IPS-20b (cell line): ENCODE results near the gene ALPG.
"Not testable (repeated sequence)": the region's sequence is repeated elsewhere in the genome, so short reads cannot be mapped to it uniquely, and the experiment has no call there.

Experiments
- H3K27ac ChIP-seq: one replicate; pipeline ENCODE4 v1.5.1; 2013; ENCODE audit warnings: low read length
- H3K27me3 ChIP-seq: 2 replicates; pipeline ENCODE4 v1.6.1; 2013; ENCODE audit warnings: mild to moderate bottlenecking, low read length, inconsistent platforms; ENCODE audit not compliant: insufficient read depth
- H3K36me3 ChIP-seq: 2 replicates; pipeline ENCODE4 v1.6.1; 2013; ENCODE audit warnings: low read depth, mild to moderate bottlenecking, inconsistent platforms, low read length, moderate library complexity; ENCODE audit not compliant: insufficient read depth
- H3K4me1 ChIP-seq: 2 replicates; pipeline ENCODE4 v1.6.1; 2013; ENCODE audit warnings: mild to moderate bottlenecking, control low read depth, inconsistent platforms, low read length, moderate library complexity; ENCODE audit not compliant: insufficient read depth
- H3K4me3 ChIP-seq: 2 replicates; pipeline ENCODE4 v1.5.1; 2013; ENCODE audit warnings: mild to moderate bottlenecking, low read length, inconsistent platforms
- H3K9ac ChIP-seq: 2 replicates; pipeline ENCODE4 v1.6.1; 2013; ENCODE audit warnings: low read depth, mild to moderate bottlenecking, inconsistent platforms, low read length, moderate library complexity
- H3K9me3 ChIP-seq: 2 replicates; pipeline ENCODE4 v1.6.1; 2013; ENCODE audit warnings: mild to moderate bottlenecking, low read depth, low read length, inconsistent platforms; ENCODE audit not compliant: insufficient read depth

ALPG gene

GRCh38 chr2:232441147-232441651 is 34.6 kb downstream of the ALPG start:
- no peak overlapping the region for H3K4me3 ChIP-seq

DNA sequence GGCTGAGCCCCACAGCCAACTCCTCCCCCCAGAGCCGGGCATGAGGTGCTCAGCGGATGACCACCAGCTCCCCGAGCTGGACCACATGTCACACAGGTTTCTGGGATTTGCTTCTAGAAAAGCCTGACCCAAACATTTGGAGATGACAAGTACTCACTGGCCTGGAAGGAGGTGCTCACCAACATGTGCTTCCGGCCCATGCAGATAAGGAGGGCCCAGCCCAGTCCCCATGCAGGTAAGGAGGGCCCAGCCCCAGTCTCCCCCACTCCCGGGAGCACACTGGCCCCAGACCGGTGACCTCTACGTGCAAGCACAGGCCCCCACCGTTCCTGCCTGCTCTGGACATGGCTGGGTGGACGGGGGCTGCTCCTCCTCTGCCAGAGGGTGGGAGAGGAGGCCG is 35.3 kb downstream of the ALPG start:
- not testable (repeated sequence) for H3K4me1 ChIP-seq, H3K36me3 ChIP-seq, H3K9me3 ChIP-seq, H3K4me3 ChIP-seq, H3K27ac ChIP-seq, H3K27me3 ChIP-seq, H3K9ac ChIP-seq

More at GRCh38 chr2:232441147-232441651, 34.6 kb downstream of the ALPG start:
- H3K36me3 ChIP-seq = no peaks in the 10 kb centered on the region
- no peaks in the 10 kb centered on the region for H3K4me1 ChIP-seq
- H3K27ac ChIP-seq = no peak overlapping the region
- H3K9ac ChIP-seq = no peak overlapping the region
- no peaks in the 10 kb centered on the region for H3K9me3 ChIP-seq
- H3K27me3 ChIP-seq = no peaks in the 10 kb centered on the region

DNA sequence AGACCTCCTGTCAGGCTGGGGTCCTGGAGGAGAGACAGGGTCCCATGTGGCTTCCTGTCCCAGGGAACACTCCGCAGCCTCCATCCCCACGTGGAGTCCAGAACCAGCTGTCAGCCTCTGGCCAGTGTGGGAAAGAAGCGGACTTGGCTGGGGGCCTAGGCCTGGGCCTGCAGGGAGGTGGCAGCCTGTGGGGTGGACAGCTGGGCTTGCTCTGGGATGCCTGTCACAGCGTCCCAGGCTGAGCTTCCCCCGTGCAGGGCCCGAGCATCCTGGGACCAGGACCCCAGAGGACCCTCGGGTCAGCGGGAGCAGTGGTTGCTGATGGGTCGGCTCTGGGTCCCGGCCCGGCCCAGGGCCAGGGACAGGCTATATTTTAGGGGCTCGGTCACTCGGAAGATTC is 35.8 kb downstream of the ALPG start:
- not testable (repeated sequence) for H3K27me3 ChIP-seq, H3K36me3 ChIP-seq, H3K9ac ChIP-seq, H3K4me3 ChIP-seq, H3K9me3 ChIP-seq, H3K27ac ChIP-seq, H3K4me1 ChIP-seq

DNA sequence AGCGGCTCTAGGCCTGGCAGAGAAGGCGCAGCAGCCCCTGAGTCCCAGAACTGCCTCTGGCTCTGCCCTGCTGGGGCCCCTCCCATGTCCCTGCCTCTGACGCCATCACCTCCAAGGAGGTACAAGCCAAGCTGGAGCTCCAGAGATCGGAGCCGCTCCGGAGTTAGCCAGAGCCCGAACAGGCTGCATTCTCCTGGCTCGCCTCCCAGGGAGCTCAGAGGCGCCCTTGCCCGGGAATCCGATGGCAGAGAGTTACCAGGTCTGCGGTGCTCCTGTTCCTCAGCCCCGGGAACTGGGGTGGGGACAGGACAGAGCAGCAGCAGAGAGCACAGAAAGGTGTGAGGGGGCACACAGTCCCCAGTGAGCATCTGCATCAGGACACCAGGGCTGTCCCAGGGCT is 36.4 kb downstream of the ALPG start:
- H3K4me1 ChIP-seq, H3K36me3 ChIP-seq, H3K9ac ChIP-seq, H3K4me3 ChIP-seq, H3K27ac ChIP-seq, H3K27me3 ChIP-seq, H3K9me3 ChIP-seq: not testable (repeated sequence)

GRCh38 chr2:232443669-232444408 is 37.2 kb downstream of the ALPG start:
- not testable (repeated sequence) for H3K27me3 ChIP-seq, H3K27ac ChIP-seq, H3K9ac ChIP-seq, H3K36me3 ChIP-seq, H3K9me3 ChIP-seq, H3K4me3 ChIP-seq, H3K4me1 ChIP-seq

- Histone ChIP-seq H3K4me1 (no peaks in the 10 kb centered on the region; the same call in 1 of the 2 replicates), H3K4me3 (no peak overlapping the region), H3K9ac (no peak overlapping the region), H3K27ac (no peak overlapping the region), H3K9me3 (no peaks in the 10 kb centered on the region), H3K36me3 (no peaks in the 10 kb centered on the region), H3K27me3 (no peaks in the 10 kb centered on the region)
Observed at GRCh38 chr2:232444409-232445148, 37.9 kb downstream of the ALPG start.

- not testable (repeated sequence) for H3K27ac ChIP-seq, H3K9me3 ChIP-seq, H3K9ac ChIP-seq, H3K27me3 ChIP-seq, H3K4me1 ChIP-seq, H3K4me3 ChIP-seq, H3K36me3 ChIP-seq
Observed at GRCh38 chr2:232445149-232445885, 38.7 kb downstream of the ALPG start.

GRCh38 chr2:232446266-232446777 is 39.7 kb downstream of the ALPG start:
- H3K4me3 ChIP-seq, H3K9ac ChIP-seq, H3K27me3 ChIP-seq, H3K27ac ChIP-seq, H3K4me1 ChIP-seq, H3K36me3 ChIP-seq, H3K9me3 ChIP-seq: not testable (repeated sequence)

GRCh38 chr2:232447091-232447620 is 40.5 kb downstream of the ALPG start:
- H3K27ac ChIP-seq = no peak overlapping the region
- H3K9me3 ChIP-seq = no peaks in the 10 kb centered on the region
- no peaks in the 10 kb centered on the region; the same call in 1 of the 2 replicates for H3K4me1 ChIP-seq
- no peak overlapping the region for H3K4me3 ChIP-seq
- H3K36me3 ChIP-seq = no peaks in the 10 kb centered on the region
- no peak overlapping the region for H3K9ac ChIP-seq
- H3K27me3 ChIP-seq = no peaks in the 10 kb centered on the region

DNA sequence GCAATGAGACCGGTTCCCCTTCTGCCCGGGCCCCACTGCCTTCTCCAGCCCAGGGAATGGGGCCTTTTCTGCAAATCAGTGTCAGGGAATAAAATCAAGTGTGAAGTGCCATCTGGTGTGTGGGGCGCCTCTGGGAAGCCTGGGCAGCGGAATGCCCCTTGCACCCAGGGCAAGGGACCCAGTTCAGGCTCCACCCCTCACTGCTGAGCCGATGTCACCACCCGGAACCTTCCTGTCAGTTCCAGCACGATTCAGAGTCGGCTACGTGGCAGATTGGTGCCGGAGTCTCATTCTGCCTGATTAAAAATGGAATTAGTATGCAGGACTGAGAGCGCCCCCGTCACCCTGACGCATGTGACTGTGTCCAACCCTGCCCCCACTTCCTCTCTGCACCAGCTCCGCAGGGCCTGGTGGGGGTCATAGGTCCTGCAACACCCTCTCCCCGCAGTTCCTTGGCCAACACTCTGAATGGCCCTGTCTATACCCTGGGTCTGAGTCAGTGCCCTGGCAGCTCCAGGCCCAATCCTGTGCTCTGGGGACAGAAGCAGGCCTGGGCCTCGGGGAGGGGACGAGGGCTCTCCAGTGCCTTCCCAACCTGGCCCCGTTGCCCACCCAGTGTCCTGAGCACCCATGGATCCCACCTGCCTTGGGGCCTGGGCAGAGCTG is 41.1 kb downstream of the ALPG start:
- no peak overlapping the region for H3K9ac ChIP-seq
- no peak overlapping the region for H3K4me3 ChIP-seq
- no peak overlapping the region for H3K27ac ChIP-seq
- no peaks in the 10 kb centered on the region; the same call in 1 of the 2 replicates for H3K4me1 ChIP-seq
- H3K36me3 ChIP-seq = no peaks in the 10 kb centered on the region
- no peaks in the 10 kb centered on the region for H3K27me3 ChIP-seq
- H3K9me3 ChIP-seq = no peaks in the 10 kb centered on the region

DNA sequence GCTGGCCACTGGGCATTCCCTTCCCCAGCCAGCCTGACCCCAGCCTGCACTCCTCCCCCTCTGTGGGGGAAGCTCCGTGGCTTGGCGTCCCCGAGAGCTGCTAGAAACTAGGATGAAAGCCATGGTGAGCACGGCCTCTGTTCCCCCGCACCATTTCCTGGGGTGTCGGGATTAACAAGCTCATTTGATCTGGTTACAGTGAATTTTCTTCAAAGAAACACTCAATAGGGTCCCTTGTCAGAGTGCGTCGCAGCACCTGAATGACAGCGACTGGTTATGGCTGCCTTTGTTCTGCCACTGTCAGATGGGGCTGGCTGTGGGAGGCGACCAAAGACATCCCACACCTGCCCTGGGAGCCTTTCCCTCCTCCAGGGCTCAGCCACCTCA is 41.7 kb downstream of the ALPG start:
- H3K36me3 ChIP-seq = no peaks in the 10 kb centered on the region
- no peak overlapping the region for H3K9ac ChIP-seq
- no peaks in the 10 kb centered on the region for H3K9me3 ChIP-seq
- H3K4me1 ChIP-seq = no peaks in the 10 kb centered on the region; the same call in 1 of the 2 replicates
- no peak overlapping the region for H3K4me3 ChIP-seq
- no peak overlapping the region for H3K27ac ChIP-seq
- H3K27me3 ChIP-seq = no peaks in the 10 kb centered on the region
